ENCODE results near the gene GRM5. TPM values are rescaled to one million over a fixed set of nuclear protein-coding genes. Genes with fewer than 3 reads are reported as not detected.
"Not testable (repeated sequence)": the region's sequence is repeated elsewhere in the genome, so short reads cannot be mapped to it uniquely, and the experiment has no call there.

The GRM5 gene
- total and polyA plus RNA-seq, 8 donors, result 0.37 TPM; not detected in 7

DNA sequence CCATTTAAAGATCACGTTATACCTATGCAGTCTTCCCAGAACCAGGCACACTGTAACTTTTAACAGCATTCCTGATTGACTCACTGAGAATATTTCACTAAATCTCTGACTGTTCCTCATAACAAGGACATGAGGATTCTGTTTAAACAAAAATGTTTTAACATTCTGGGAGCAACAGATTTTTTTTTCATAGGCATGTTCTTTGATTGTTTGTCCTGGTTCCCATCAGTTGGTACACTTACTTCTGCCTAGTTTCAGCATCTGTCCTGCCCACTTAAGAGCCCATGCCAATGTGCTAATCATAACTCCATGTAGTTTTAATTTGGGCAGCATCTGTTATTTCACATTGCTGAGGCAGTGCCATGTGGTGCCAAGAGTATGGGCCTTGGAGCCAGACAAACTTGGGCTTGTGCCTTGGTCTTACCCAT is 589.8 kb downstream of the GRM5 start:
- no peak overlapping the region for H3K4me3 ChIP-seq
- H3K36me3 ChIP-seq, result no peaks in the 10 kb centered on the region
- no peaks in the 10 kb centered on the region for H3K9me3 ChIP-seq
- peaks cover 0 to 12% (median 2%) of the 10 kb centered on the region in 4 donors for H3K4me1 ChIP-seq
- DNase-seq, result peak in 1 of 2 donors; percentile 21
- H3K27me3 ChIP-seq, result no peaks in the 10 kb centered on the region
- no peak overlapping the region for H3K27ac ChIP-seq
- intact Hi-C loops (cut with DNase I; ENCODE audit: low total_unique reads), result no loop called here
- 67 to 85% (median 71%) methylated on average over 1 of the region's 1 CpG for WGBS, 5 donors
- TF ChIP-seq, protein P1, sequence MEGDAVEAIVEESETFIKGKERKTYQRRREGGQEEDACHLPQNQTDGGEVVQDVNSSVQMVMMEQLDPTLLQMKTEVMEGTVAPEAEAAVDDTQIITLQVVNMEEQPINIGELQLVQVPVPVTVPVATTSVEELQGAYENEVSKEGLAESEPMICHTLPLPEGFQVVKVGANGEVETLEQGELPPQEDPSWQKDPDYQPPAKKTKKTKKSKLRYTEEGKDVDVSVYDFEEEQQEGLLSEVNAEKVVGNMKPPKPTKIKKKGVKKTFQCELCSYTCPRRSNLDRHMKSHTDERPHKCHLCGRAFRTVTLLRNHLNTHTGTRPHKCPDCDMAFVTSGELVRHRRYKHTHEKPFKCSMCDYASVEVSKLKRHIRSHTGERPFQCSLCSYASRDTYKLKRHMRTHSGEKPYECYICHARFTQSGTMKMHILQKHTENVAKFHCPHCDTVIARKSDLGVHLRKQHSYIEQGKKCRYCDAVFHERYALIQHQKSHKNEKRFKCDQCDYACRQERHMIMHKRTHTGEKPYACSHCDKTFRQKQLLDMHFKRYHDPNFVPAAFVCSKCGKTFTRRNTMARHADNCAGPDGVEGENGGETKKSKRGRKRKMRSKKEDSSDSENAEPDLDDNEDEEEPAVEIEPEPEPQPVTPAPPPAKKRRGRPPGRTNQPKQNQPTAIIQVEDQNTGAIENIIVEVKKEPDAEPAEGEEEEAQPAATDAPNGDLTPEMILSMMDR (IDR thresholded peaks at IDR 0.05), result no peak
- no peak for TF ChIP-seq EP300 (IDR thresholded peaks at IDR 0.05)
- no peak for TF ChIP-seq POLR2A (IDR thresholded peaks at IDR 0.05)
- peak in 1 of 3 donors; percentile 51 for TF ChIP-seq POLR2AphosphoS5 (IDR thresholded peaks at IDR 0.05)

DNA sequence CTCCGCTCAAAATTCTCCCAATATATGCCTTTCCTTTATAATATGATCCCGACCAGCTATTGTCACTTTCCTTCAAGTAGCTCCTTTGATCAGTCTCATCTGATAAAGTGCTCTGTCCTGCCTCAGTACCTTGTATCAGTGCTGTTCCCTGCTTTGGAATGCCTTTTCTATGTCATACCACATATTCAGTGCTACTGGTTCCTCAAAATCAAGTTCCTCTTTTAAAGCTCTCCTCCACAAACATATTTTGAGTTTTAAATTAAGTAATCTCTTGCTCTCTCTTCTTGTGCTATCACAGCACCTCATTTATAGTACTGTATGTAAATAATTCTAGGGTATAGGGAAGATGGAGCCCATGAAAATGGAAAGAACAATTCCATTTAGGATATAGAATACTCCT is 591.1 kb downstream of the GRM5 start:
- no peak overlapping the region for H3K4me3 ChIP-seq
- no peaks in the 10 kb centered on the region for H3K9me3 ChIP-seq
- no peaks in the 10 kb centered on the region for H3K36me3 ChIP-seq
- no peak for DNase-seq
- TF ChIP-seq EP300 (IDR thresholded peaks at IDR 0.05) (no peak), POLR2A (IDR thresholded peaks at IDR 0.05) (no peak), POLR2AphosphoS5 (IDR thresholded peaks at IDR 0.05) (no peak)
- TF ChIP-seq, protein P1 (IDR thresholded peaks at IDR 0.05), result no peak
- WGBS, 5 donors, result 64 to 90% (median 81%) methylated on average over 2 of the region's 2 CpGs
- no peak overlapping the region for H3K27ac ChIP-seq
- peaks cover 0 to 1% (median 0%) of the 10 kb centered on the region in 4 donors for H3K4me1 ChIP-seq
- intact Hi-C loops (cut with DNase I; ENCODE audit: low total_unique reads), result no loop called here
- no peaks in the 10 kb centered on the region for H3K27me3 ChIP-seq

DNA sequence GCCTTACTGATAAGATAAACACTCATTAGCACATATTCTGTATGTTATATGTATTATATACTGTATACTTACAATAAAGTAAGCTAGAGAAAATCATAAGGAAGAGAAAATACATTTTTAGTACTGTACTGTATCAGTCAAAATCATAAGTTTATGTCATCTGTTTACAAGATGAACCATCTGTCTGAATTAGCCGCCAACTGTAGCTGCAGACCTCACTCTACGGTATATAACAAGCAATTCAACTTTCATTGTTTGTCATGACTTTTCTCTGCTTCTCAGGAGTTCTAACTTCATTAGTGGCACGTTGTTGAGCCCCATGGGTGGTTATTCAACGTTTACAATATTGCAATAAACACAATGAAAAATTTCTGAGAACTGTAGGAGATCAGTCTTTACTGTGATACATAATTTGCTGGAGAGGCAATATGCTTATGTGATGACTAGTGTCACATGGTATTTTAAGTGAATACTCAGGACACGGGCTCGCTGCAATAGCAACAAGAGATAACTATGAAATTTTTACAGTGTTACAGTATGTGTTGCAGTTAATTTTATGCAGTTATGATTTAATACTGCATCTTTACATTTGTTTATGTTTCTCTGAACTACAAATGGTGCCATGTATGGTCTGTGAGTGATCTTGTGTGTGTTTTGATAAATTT is 596.1 kb downstream of the GRM5 start:
- no peak for DNase-seq
- WGBS, 5 donors, result 68 to 71% (median 70%) methylated on average over 6 of the region's 6 CpGs
- H3K4me3 ChIP-seq, result no peak overlapping the region
- intact Hi-C loops (cut with DNase I; ENCODE audit: low total_unique reads), result no loop called here
- no peak overlapping the region for H3K27ac ChIP-seq
- H3K36me3 ChIP-seq, result no peaks in the 10 kb centered on the region
- H3K9me3 ChIP-seq, result no peaks in the 10 kb centered on the region
- H3K4me1 ChIP-seq, result no peaks in the 10 kb centered on the region
- TF ChIP-seq POLR2AphosphoS5 (IDR thresholded peaks at IDR 0.05) (no peak), EP300 (IDR thresholded peaks at IDR 0.05) (no peak), POLR2A (IDR thresholded peaks at IDR 0.05) (no peak)
- TF ChIP-seq, protein P1 (IDR thresholded peaks at IDR 0.05), result no peak
- no peaks in the 10 kb centered on the region for H3K27me3 ChIP-seq

DNA sequence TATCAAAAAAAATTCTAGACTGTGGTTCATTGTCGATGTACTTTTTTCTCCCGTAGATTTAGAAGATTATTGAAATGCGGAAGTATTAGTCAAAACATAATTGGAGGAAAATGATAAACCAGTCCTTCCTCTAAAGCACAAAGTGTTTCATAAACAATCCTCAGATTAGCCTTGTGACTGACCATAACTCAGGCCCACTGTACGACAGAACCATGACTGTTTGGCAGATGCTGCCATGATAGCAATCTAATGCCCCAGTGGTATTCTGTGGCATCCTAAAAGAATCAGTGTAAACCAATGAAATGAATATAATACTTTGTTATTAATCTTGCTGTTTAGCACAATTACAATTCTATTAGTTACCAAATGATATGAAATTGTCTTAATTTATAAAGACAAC is 601.3 kb downstream of the GRM5 start:
- H3K27me3 ChIP-seq, result no peaks in the 10 kb centered on the region
- H3K4me3 ChIP-seq, result no peak overlapping the region
- no peaks in the 10 kb centered on the region for H3K4me1 ChIP-seq
- no peak overlapping the region for H3K27ac ChIP-seq
- peaks cover 0 to 10% (median 3%) of the 10 kb centered on the region in 4 donors for H3K9me3 ChIP-seq
- DNase-seq, result no peak
- no peaks in the 10 kb centered on the region for H3K36me3 ChIP-seq
- intact Hi-C loops (cut with DNase I; ENCODE audit: low total_unique reads), result no loop called here
- WGBS, 5 donors, result 81 to 89% (median 87%) methylated on average over 4 of the region's 4 CpGs
- TF ChIP-seq EP300 (IDR thresholded peaks at IDR 0.05) (no peak), POLR2A (IDR thresholded peaks at IDR 0.05) (no peak), POLR2AphosphoS5 (IDR thresholded peaks at IDR 0.05) (no peak)
- TF ChIP-seq, protein P1 (IDR thresholded peaks at IDR 0.05), result no peak

DNA sequence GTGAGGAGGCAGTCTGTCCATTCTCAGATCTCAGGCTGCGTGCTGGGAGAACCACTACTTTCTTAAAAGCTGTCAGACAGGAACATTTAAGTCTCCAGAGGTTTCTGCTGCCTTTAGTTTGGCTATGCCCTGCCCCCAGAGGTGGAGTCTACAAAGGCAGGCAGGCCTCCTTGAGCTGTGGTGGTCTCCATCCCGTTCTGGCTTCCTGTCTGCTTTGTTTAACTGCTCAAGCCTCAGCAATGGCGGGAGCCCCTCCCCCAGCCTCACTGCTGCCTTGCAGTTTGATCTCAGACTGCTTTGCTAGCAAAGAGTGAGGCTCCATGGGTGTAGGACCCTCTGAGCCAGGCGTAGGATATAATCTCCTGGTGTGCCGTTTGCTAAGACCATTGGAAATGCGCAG is 602.5 kb downstream of the GRM5 start:
- intact Hi-C loops (cut with DNase I; ENCODE audit: low total_unique reads); H3K9me3 ChIP-seq; H3K4me3 ChIP-seq; H3K36me3 ChIP-seq; H3K27me3 ChIP-seq; DNase-seq; H3K27ac ChIP-seq; H3K4me1 ChIP-seq: not testable (repeated sequence)
- WGBS, 5 donors, result 81 to 89% (median 84%) methylated on average over 6 of the region's 6 CpGs

DNA sequence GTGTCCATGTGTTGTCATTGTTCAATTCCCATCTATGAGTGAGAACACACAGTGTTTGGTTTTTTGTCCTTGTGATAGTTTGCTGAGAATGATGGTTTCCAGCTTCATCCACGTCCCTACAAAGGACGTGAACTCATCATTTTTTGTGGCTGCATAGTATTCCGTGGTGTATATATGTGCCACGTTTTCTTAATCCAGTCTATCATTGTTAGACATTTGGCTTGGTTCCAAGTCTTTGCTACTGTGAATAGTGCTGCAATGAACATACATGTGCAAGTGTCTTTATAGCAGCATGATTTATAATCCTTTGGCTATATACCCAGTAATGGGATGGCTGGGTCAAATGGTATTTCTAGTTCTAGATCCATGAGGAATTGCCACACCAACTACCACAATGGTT is 607.7 kb downstream of the GRM5 start:
- 83 to 89% (median 87%) methylated on average over 4 of the region's 4 CpGs for WGBS, 5 donors
- intact Hi-C loops (cut with DNase I; ENCODE audit: low total_unique reads); H3K4me1 ChIP-seq; H3K36me3 ChIP-seq; H3K27ac ChIP-seq; DNase-seq; H3K9me3 ChIP-seq; H3K27me3 ChIP-seq; H3K4me3 ChIP-seq: not testable (repeated sequence)

All from stomach (tissue), 9 donors.